GM12864 (cell line): ENCODE measurements around the gene FIG4.

ENCODE experiments used
- DNase-seq: peaks from one replicate; pipeline ENCODE4 v3.0.0-alpha.2; 2011; ENCODE audit warnings: low read depth
- H3K4me3 ChIP-seq: 2 replicates; pipeline ENCODE4 v1.5.1; 2011; ENCODE audit warnings: mild to moderate bottlenecking, low read depth, low read length, control low read depth
- TF ChIP-seq, protein P1 (sequence below): IDR thresholded peaks from 2 replicates; pipeline ENCODE4 v1.5.1; 2011; ENCODE audit warnings: low read depth, mild to moderate bottlenecking, moderate library complexity, low read length, control low read depth, inconsistent platforms; ENCODE audit errors: missing control alignments

The FIG4 gene

DNA sequence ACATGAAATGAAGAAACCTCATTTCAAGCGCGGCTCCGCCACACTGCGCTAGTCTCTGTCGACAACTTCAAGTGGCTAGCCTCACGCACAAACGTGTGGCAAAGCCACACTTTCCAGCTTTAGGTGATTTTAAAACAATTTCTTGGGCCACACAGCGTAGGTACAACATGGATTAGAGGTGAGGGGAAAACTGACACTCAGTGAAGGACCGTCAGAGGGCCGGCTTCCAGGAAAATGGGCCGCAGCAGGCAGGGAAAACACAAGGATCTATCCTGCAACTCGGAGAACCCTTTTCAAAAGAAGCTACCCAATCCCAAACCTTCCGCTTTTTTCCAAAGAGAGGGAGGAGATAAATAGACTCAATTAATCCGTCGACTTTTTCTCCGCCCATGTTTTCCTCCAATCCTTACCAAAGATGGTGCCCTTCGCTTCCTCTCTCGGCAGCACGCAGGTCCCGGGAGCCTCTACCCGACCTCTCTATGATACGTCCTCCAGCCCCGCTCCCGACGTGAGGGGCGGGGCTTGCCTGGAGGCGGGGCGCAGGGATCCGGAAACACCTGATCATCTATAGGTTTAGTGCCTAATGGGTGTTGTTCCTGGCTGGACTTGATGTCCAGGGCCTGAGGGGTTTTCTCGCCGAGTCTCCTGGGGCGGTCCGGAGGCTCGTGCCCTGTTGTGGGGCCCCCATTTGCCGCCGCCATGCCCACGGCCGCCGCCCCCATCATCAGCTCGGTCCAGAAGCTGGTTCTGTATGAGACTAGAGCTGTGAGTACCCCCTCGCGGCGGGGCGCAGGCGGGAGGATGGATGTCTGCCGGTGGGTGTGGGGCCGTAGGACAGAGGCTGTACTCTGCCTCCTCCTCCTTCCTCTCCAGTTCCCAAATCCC lies at the start of gene FIG4, which contains the start of gene AK9:
TSS of gene FIG4 (plus strand) at position 560 of the 885 bp plus-strand sequence. CDS start at position 700, 140 bp downstream.
TSS of gene AK9 (minus strand) at position 466 of the 885 bp plus-strand sequence. CDS start 15,457 bp downstream, outside the sequence.
- TF ChIP-seq, protein P1, sequence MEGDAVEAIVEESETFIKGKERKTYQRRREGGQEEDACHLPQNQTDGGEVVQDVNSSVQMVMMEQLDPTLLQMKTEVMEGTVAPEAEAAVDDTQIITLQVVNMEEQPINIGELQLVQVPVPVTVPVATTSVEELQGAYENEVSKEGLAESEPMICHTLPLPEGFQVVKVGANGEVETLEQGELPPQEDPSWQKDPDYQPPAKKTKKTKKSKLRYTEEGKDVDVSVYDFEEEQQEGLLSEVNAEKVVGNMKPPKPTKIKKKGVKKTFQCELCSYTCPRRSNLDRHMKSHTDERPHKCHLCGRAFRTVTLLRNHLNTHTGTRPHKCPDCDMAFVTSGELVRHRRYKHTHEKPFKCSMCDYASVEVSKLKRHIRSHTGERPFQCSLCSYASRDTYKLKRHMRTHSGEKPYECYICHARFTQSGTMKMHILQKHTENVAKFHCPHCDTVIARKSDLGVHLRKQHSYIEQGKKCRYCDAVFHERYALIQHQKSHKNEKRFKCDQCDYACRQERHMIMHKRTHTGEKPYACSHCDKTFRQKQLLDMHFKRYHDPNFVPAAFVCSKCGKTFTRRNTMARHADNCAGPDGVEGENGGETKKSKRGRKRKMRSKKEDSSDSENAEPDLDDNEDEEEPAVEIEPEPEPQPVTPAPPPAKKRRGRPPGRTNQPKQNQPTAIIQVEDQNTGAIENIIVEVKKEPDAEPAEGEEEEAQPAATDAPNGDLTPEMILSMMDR: peak; percentile 7
- DNase-seq: peak; percentile 68
- H3K4me3 ChIP-seq: peak within 1 kb of the TSS; percentile 72

DNA sequence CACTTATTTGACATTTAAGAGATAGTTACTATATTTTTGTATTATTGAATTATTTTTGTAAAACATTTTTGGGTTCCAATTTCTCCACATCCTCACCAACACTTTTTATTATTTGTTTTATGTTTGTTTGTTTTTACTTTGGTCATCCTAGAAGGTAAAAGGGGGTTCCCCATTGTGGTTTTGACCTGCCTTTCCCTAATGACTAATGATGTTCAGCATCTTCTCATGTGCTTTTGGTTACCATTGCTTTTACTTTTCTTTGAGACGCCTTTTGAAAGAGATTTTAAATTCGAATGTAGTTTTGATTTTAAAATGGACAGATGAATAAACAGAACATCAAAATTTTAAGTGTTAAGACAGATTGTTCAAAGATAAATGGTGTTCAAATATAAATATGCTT lies 47.0 kb upstream of the FIG4 start:
- no peak overlapping the region for H3K4me3 ChIP-seq
- no peak for DNase-seq
- TF ChIP-seq, protein P1: no peak

DNA sequence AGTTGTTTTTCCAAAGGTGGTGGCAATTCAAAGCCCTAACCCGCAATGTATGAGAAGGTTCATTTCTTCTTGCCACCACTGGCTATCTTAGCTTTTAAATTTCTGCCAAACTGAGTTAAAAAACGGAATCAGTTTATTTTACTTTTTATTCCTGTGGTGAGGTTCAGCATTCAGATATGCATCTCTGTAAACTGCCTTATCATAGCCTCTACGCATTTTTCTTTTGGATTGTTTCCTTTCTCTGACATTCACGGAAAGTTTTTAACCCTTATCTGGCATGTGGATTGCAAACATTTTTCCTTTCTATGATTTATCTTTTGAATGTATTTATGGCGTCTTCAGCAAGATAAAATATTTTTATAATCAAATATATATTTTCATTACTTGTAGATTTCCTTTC lies 37.8 kb upstream of the FIG4 start:
- TF ChIP-seq, protein P1: no peak
- DNase-seq: no peak
- no peak overlapping the region for H3K4me3 ChIP-seq

DNA sequence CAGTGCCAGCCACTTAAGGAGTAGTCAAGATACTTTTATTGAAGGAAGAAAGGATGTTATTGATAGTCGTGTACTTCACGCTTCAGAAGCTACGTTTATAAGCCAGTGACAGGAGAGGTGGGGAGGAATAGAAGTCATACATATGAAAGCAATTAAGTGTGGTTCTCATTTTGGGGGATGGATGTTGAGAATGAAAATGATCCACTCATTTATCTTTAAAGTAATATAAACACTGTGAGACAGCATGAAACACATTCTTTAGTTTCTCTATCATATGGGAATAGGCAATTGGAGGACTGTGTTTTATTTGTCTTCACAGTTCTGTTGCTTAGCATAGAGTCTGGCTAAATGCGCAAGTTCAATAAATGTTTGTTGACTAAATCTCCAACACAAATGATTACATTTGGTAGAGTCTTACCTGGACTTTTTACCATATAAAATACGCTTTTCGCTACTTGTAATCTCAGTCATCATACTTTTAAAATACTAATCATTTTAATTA lies 35.3 kb upstream of the FIG4 start:
- DNase-seq: no peak
- TF ChIP-seq, protein P1: no peak
- H3K4me3 ChIP-seq: no peak overlapping the region

DNA sequence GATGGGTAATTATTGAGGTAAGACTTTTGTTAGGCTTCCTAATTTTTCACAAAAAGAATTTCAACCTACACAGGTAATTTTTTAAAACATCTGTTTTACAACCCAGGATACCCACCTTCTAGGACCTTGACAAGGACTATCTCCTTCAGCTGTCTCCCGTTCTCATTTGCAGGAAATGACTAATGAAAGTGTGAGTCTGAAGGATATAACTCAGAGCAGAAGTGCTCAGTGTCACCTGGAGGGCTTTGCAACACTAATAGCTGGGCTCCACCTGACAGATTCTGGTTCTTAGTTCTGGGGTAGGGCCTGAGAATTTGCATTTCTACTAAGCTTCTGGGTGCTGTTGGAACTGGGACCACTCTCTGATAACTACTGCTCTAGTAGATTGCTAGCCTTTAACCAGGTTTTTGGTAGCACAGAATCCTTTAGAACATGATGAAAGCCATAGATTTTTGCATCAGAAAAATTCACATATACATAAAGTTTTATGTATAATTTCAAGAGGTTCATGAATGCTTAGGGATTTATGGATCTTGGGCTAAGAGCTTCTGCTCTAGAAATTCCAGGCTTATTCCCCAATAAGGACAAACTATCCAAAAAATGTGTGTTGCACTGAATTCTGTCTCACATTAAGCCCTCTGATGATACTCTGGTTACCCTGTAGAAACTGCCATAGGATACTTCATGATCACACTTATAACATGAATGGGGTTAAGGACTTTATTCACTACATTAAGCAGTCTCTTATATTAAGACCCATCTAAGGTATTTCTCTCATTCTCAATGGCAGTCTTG lies 30.4 kb upstream of the FIG4 start:
- DNase-seq: no peak
- TF ChIP-seq, protein P1: no peak
- no peak overlapping the region for H3K4me3 ChIP-seq

DNA sequence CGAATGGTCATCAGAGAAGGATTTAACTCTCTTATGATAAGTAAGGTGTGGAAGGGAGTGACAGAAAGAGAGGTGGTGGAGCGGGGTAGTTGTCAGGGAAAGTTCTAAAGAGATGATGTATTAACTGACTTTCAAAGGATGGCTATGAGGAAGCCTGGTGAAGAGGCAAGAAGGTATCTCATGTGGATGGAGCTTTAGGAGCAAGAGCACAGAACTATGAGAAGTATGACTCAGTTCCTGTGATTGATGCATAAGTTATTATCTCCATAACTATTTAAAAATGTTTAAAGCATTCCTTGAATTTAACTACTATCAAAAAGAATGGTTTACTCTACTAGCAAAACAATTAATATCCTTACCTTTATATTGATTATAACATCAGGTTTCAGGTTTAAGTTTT lies 28.9 kb upstream of the FIG4 start:
- DNase-seq: no peak
- TF ChIP-seq, protein P1: no peak

More for the DNA sequence above, 28.9 kb upstream of the FIG4 start:
- no peak overlapping the region for H3K4me3 ChIP-seq
